HG02623 (cell line): Measurements from ENCODE around the gene ITPRID1.

ENCODE experiments used
- ATAC-seq: cut with Tn5 transposase; IDR thresholded peaks from one replicate; pipeline ENCODE4 v1.9.1; 2021; ENCODE audit warnings: moderate library complexity; ENCODE audit not compliant: unreplicated experiment

Gene ITPRID1

DNA sequence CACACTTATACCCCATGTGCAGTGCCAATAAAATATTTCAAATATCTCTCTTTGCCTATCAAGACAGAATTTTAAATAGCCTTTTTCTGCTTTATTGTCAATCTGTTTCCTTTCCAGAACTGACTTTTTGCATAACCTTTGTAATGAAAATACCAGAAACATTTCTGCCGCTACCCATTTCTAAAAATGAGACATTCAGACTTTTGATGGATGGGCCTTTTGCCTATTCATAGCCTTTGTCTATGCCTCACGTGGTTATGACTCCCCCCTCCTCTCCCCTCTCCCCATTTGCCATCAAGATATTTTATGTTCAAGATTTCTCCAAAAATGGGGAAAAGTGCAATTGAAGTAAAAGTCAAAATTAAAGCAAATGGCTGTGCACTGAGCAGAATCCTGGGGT lies 179.0 kb downstream of the ITPRID1 start:
- ATAC-seq: no peak

DNA sequence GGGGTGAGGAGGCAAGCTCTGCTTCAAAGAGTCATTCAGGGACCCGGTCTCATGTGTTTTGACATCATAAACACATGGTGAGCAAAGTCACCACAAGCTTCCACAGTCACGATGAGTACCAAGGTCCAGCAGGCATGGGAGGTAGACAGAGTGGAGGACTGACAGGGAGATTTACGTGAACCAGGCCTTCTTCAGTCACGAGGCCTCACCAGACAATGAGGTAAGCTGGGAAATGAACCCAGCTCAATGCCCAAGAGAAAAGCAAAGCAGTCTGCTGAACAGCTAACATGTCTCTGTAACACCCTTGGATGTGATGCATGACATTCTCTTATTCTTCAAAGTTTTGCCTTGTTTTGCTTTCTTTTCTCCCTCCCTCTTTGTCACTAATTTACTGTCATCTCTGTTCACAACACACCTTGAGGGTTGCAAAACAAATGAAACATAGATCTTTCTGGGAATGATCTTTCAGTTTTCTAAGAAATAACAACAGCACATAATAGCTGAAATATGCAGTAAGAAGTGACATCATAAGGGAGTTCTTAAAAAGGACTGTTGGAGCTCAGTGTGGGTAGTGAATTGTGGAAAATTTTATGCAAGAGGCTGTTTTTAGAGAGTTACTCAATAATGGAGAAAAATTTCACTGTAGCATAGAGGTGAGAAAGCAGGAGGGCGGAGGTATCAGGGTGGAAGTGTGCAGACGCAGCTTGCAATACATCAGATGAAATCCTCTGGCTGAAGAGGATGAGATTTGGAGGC lies 182.1 kb downstream of the ITPRID1 start:
- ATAC-seq: no peak

DNA sequence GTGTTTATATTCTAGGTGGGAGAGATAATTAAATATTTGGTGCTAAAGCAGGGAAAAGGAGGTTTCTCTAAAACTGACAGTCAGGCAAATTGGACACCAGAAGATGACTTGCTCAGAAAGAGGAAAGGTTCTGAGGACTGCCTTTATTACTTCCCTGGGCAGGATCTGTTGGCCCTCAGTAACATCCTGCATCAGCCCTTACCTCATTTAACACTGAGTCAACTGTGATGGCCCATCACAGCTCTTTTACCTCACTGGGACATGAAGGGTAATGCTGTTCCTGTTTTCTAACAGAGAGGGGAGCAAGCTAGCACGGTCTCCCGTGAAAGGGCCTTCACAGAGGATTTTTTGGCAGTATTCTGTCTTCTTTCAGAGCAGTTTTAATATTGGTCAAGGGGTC lies 185.2 kb downstream of the ITPRID1 start:
- ATAC-seq: no peak

DNA sequence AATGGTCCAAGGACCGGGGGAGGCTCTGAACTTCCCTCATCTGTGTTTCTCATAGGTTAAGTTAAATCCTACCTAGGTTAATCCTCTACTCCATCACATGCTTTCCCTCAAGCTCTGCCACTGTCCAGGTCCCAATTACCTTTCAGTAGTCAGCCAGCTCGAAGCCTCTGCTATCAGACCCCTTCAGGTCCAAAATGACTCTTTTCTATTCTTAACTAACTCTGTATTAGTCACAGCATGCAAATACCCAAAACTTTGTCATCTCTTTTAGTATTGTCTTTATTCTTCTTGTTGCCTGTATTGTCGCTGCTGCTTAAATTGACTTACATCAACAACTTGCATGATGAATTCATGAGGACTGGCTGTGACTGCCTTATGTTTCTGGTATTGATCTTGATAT lies 188.5 kb downstream of the ITPRID1 start:
- ATAC-seq: no peak

DNA sequence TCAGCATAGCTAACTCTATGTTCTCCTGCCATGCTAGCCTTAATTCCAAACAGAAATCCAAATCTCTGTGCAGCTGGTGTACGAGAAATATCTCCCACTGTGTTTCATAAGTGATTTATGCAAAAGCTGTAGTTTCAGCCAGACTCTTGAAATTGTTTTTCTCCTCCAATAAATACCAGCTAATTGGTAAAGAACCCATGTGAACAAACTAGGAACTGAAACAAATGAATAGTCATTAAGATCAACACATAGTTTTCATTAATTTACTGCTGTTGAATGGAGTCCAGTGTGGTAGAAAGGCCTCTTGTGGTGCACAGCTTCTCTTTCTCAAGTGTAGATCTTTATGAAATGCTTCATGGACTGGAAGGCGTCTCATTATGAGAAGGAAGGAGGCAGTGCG lies 191.5 kb downstream of the ITPRID1 start:
- no peak for ATAC-seq

DNA sequence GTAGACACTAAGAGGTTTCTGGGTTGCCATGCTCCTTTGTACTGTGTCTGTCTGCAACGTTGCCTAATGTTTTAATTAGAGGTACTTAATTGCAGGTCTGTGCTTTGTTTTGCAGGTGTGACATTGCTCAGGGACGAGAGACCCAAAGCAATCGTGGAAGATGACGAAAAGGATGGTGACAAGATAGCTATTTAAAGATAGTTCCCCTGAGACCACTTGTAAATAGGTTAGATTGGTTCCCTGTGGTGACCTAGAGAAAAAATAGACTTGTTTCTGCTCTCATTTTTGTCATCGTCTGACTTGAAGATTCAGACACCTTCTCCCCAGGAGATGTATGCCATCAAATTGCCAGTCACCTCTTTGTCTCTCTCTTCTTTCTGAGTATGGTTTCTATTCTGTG lies 193.2 kb downstream of the ITPRID1 start:
- no peak for ATAC-seq
